ENCODE data around the gene ADAM23. TPM values are rescaled to one million over a fixed set of nuclear protein-coding genes. Genes with fewer than 3 reads are reported as not detected.

ADAM23 gene
- polyA plus RNA-seq, 1 donor (not counting 4 experiments of a cell fraction or from before 2014, with no cell fraction given) = 1.3 TPM

DNA sequence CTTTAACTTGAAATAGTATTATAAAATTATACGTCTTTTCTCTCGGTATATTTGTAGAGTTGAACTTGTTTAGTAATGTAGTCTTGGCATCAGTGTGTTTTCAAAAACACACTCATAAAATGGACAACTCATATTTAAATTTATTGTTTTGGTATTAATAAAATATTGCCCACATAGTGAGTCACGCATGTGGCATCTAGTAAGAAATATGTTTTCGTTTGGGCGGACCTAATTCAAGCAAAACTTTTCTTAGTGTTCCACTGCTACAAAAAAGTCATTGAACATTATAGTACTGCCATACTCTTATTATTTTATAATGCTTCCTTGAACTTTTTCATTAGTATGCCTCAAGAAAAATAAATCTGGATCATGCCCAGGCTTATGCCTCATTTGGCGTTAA, 167.9 kb downstream of the ADAM23 start:
- Histone ChIP-seq H3K4me2 (ENCODE audit: control insufficient read depth, extremely low read depth, insufficient read depth, low read depth, low read length) (peak overlapping the region; percentile 72), H3K27ac (ENCODE audit: control insufficient read depth, insufficient read depth, low read length) (peak overlapping the region; percentile 84), H3K4me1 (ENCODE audit: control insufficient read depth, extremely low read depth, insufficient read depth, low read length) (peaks cover 20% of the 10 kb centered on the region), H3K79me2 (ENCODE audit: control insufficient read depth, insufficient read depth, low read length) (no peaks in the 10 kb centered on the region), H3K9ac (ENCODE audit: control insufficient read depth, extremely low read depth, insufficient read depth, low read length) (peak overlapping the region; percentile 52), H3K9me3 (ENCODE audit: control insufficient read depth, low read depth, low read length) (no peaks in the 10 kb centered on the region), H4K20me1 (ENCODE audit: control insufficient read depth, extremely low read depth, insufficient read depth, low read length) (no peaks in the 10 kb centered on the region), H3K36me3 (ENCODE audit: control insufficient read depth in 2 of 2, extremely low read depth in 1 of 2, insufficient read depth in 2 of 2, low read length in 2 of 2) (no peaks in the 10 kb centered on the region), H3K9me1 (ENCODE audit: control insufficient read depth, extremely low read depth, insufficient read depth, low read length) (no peaks in the 10 kb centered on the region), H3K4me3 (ENCODE audit: control insufficient read depth in 2 of 3, extremely low read depth in 1 of 3, insufficient read depth in 2 of 3, low read depth in 1 of 3, low read length in 3 of 3) (peak overlapping the region in 1 of 3 experiments; percentile 18), H2AFZ (ENCODE audit: control insufficient read depth, low read length) (peak overlapping the region; percentile 20), H3K27me3 (ENCODE audit: control insufficient read depth, extremely low read depth, insufficient read depth, low read length) (no peaks in the 10 kb centered on the region)
- no peak for FAIRE-seq
- dilution Hi-C loops (cut with MboI; ENCODE audit: extremely low pct_ligation_motif_present, low sequenced_read_pairs) = no loop called here
- no peak for DNase-seq (ENCODE audit: low read depth, low spot score)
- TF ChIP-seq, protein P1, sequence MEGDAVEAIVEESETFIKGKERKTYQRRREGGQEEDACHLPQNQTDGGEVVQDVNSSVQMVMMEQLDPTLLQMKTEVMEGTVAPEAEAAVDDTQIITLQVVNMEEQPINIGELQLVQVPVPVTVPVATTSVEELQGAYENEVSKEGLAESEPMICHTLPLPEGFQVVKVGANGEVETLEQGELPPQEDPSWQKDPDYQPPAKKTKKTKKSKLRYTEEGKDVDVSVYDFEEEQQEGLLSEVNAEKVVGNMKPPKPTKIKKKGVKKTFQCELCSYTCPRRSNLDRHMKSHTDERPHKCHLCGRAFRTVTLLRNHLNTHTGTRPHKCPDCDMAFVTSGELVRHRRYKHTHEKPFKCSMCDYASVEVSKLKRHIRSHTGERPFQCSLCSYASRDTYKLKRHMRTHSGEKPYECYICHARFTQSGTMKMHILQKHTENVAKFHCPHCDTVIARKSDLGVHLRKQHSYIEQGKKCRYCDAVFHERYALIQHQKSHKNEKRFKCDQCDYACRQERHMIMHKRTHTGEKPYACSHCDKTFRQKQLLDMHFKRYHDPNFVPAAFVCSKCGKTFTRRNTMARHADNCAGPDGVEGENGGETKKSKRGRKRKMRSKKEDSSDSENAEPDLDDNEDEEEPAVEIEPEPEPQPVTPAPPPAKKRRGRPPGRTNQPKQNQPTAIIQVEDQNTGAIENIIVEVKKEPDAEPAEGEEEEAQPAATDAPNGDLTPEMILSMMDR (optimal IDR thresholded peaks at IDR 0.05 in 1 of 3, IDR thresholded peaks at IDR 0.05 in 1 of 3, conservative IDR thresholded peaks at IDR 0.05 in 1 of 3; ENCODE audit: extremely low read depth in 1 of 3, insufficient read depth in 2 of 3, low read length in 3 of 3) = no peak
- no peak for TF ChIP-seq EZH2 (IDR thresholded peaks at IDR 0.05; ENCODE audit: low read length)

DNA sequence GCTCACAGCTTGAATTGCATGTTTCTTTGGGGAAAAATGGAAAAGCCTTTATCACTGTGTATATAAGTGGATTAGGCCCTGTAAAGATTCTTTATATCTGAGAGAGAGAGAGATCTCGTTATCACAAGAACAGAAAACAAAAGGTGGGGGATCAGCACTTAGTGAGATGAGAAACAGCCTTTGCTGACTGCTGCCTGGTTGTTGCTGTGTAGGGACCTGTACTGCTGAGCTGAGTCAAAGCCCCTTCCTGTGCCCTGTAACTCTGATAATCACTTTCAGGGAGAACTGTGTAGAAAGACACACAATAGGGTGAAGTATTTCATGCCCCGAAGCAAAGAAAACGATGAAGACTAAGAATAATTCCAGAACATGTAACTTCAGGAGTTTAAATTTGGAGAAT, 168.4 kb downstream of the ADAM23 start:
- Histone ChIP-seq H3K27ac (ENCODE audit: control insufficient read depth, insufficient read depth, low read length) (peak overlapping the region; percentile 84), H3K36me3 (ENCODE audit: control insufficient read depth in 2 of 2, extremely low read depth in 1 of 2, insufficient read depth in 2 of 2, low read length in 2 of 2) (no peaks in the 10 kb centered on the region), H3K4me1 (ENCODE audit: control insufficient read depth, extremely low read depth, insufficient read depth, low read length) (peaks cover 20% of the 10 kb centered on the region), H3K9me3 (ENCODE audit: control insufficient read depth, low read depth, low read length) (no peaks in the 10 kb centered on the region), H3K79me2 (ENCODE audit: control insufficient read depth, insufficient read depth, low read length) (no peaks in the 10 kb centered on the region), H3K4me2 (ENCODE audit: control insufficient read depth, extremely low read depth, insufficient read depth, low read depth, low read length) (peak overlapping the region; percentile 72), H3K4me3 (ENCODE audit: control insufficient read depth in 2 of 3, extremely low read depth in 1 of 3, insufficient read depth in 2 of 3, low read depth in 1 of 3, low read length in 3 of 3) (peak overlapping the region in 1 of 3 experiments; percentile 18), H3K9ac (ENCODE audit: control insufficient read depth, extremely low read depth, insufficient read depth, low read length) (peak overlapping the region; percentile 52), H3K27me3 (ENCODE audit: control insufficient read depth, extremely low read depth, insufficient read depth, low read length) (no peaks in the 10 kb centered on the region), H4K20me1 (ENCODE audit: control insufficient read depth, extremely low read depth, insufficient read depth, low read length) (no peaks in the 10 kb centered on the region), H3K9me1 (ENCODE audit: control insufficient read depth, extremely low read depth, insufficient read depth, low read length) (no peaks in the 10 kb centered on the region), H2AFZ (ENCODE audit: control insufficient read depth, low read length) (peak overlapping the region; percentile 20)
- dilution Hi-C loops (cut with MboI; ENCODE audit: extremely low pct_ligation_motif_present, low sequenced_read_pairs) = no loop called here
- no peak for TF ChIP-seq EZH2 (IDR thresholded peaks at IDR 0.05; ENCODE audit: low read length)
- TF ChIP-seq, protein P1 (optimal IDR thresholded peaks at IDR 0.05 in 1 of 3, IDR thresholded peaks at IDR 0.05 in 1 of 3, conservative IDR thresholded peaks at IDR 0.05 in 1 of 3; ENCODE audit: extremely low read depth in 1 of 3, insufficient read depth in 2 of 3, low read length in 3 of 3) = no peak
- FAIRE-seq (peak; percentile 34), DNase-seq (ENCODE audit: low read depth, low spot score) (peak; percentile 15)

Data from keratinocyte (primary cell).